ENCODE measurements around the gene ADCY3. TPM values are rescaled to one million over a fixed set of nuclear protein-coding genes. Genes with fewer than 3 reads are reported as not detected.

The ADCY3 gene
- total and polyA plus RNA-seq, 2 experiments from 2014 or later: 13.8 to 15.0 TPM

DNA sequence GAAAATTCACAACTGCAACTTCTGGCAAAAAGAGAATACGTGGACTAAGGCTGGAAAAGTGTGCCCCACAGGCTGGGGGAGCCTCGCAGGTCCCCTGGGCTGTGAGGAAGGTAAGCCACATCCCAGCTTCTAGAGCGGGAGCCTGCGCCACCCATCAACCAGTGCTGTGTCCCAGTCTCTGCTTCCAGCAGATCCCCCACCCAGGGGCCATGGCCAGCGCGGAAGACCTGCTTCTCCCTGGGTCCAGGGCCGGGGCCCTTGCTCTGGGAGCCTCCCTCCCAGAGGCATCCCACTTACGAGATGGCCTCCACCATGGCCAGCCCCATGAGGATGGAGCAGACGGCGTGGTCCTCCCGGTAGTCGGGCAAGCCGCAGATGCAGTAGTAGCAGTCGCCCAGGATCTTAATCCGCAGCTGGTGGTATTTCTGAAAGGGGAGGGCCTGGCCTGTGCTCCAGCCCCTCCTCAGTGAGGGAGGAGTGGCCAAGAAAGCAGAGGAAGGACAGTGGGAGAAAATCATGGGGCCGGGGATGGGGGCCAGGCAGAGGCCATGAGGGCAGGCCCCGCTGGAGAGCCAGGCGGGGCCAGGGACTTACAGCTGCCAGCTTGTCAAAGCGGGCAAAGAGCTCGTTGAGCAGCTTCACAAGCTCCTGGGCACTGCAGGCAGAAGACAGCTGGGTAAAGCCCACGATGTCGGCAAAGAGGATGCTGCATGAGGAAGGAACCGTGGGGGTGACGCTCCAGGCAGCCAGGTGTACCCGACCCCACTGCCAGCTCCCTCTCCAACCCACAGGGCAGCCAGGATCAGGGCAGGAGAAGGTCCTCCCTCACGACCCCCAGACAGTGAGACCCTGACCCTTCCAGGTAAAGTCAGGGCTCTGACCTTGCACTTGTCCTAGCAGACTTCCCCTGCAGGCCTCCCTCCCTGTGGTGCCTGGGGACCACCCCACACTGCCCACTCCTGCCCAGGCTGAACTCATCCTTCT is 78.8 kb downstream of the ADCY3 start:
- 94% methylated on average over 25 of the region's 26 CpGs for WGBS (ENCODE audit: low lambda C conversion rate, missing lambda C conversion rate)
- H3K36me3 ChIP-seq (replicated peaks; ENCODE audit: insufficient read depth, low read depth): no peaks in the 10 kb centered on the region

GRCh38 chr2:24840164-24840869 is 79.7 kb downstream of the ADCY3 start:
- H2AFZ ChIP-seq: no peak overlapping the region

More for the DNA sequence above, 78.8 kb downstream of the ADCY3 start:
- Histone ChIP-seq H3K27ac (no peak overlapping the region), H3K9me2 (replicated peaks; ENCODE audit: insufficient read depth) (no peaks in the 10 kb centered on the region), H2AFZ (no peak overlapping the region), H3K79me2 (no peaks in the 10 kb centered on the region), H3K9me3 (ENCODE audit: low read depth) (no peaks in the 10 kb centered on the region), H4K20me1 (ENCODE audit: insufficient read depth, poor library complexity, severe bottlenecking) (no peaks in the 10 kb centered on the region), H3K27me3 (no peaks in the 10 kb centered on the region), H3K4me2 (no peak overlapping the region), H3K4me1 (ENCODE audit: insufficient read depth) (no peaks in the 10 kb centered on the region), H3K4me3 (no peak overlapping the region)
- TF ChIP-seq EZH2phosphoT487 (IDR thresholded peaks at IDR 0.05; ENCODE audit: low read depth, severe bottlenecking, unreplicated experiment) (no peak), EZH2 (IDR thresholded peaks at IDR 0.05; ENCODE audit: borderline replicate concordance) (no peak)
- TF ChIP-seq, protein P1, sequence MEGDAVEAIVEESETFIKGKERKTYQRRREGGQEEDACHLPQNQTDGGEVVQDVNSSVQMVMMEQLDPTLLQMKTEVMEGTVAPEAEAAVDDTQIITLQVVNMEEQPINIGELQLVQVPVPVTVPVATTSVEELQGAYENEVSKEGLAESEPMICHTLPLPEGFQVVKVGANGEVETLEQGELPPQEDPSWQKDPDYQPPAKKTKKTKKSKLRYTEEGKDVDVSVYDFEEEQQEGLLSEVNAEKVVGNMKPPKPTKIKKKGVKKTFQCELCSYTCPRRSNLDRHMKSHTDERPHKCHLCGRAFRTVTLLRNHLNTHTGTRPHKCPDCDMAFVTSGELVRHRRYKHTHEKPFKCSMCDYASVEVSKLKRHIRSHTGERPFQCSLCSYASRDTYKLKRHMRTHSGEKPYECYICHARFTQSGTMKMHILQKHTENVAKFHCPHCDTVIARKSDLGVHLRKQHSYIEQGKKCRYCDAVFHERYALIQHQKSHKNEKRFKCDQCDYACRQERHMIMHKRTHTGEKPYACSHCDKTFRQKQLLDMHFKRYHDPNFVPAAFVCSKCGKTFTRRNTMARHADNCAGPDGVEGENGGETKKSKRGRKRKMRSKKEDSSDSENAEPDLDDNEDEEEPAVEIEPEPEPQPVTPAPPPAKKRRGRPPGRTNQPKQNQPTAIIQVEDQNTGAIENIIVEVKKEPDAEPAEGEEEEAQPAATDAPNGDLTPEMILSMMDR (IDR thresholded peaks at IDR 0.05; ENCODE audit: poor library complexity): no peak
- no peak for DNase-seq (ENCODE audit: low spot score)

GRCh38 chr2:24839729-24840128 is 80.3 kb downstream of the ADCY3 start:
- H4K20me1 ChIP-seq (ENCODE audit: insufficient read depth, poor library complexity, severe bottlenecking): no peaks in the 10 kb centered on the region
- DNase-seq (ENCODE audit: low spot score): no peak
- H3K4me3 ChIP-seq: no peak overlapping the region
- no peak overlapping the region for H3K4me2 ChIP-seq
- no peak overlapping the region for H2AFZ ChIP-seq
- H3K27me3 ChIP-seq: no peaks in the 10 kb centered on the region
- TF ChIP-seq, protein P1 (IDR thresholded peaks at IDR 0.05; ENCODE audit: poor library complexity): no peak
- TF ChIP-seq EZH2phosphoT487 (IDR thresholded peaks at IDR 0.05; ENCODE audit: low read depth, severe bottlenecking, unreplicated experiment) (no peak), EZH2 (IDR thresholded peaks at IDR 0.05; ENCODE audit: borderline replicate concordance) (no peak)
- H3K4me1 ChIP-seq (ENCODE audit: insufficient read depth): no peaks in the 10 kb centered on the region
- 97% methylated on average over 15 of the region's 15 CpGs for WGBS (ENCODE audit: low lambda C conversion rate, missing lambda C conversion rate)
- no peak overlapping the region for H3K27ac ChIP-seq
- H3K79me2 ChIP-seq: no peaks in the 10 kb centered on the region
- H3K36me3 ChIP-seq (replicated peaks; ENCODE audit: insufficient read depth, low read depth): no peaks in the 10 kb centered on the region
- no peaks in the 10 kb centered on the region for H3K9me3 ChIP-seq (ENCODE audit: low read depth)
- no peaks in the 10 kb centered on the region for H3K9me2 ChIP-seq (replicated peaks; ENCODE audit: insufficient read depth)

More at GRCh38 chr2:24840164-24840869, 79.7 kb downstream of the ADCY3 start:
- Histone ChIP-seq H3K36me3 (replicated peaks; ENCODE audit: insufficient read depth, low read depth) (no peaks in the 10 kb centered on the region), H3K9me2 (replicated peaks; ENCODE audit: insufficient read depth) (no peaks in the 10 kb centered on the region), H3K9me3 (ENCODE audit: low read depth) (no peaks in the 10 kb centered on the region), H3K27me3 (no peaks in the 10 kb centered on the region), H3K4me2 (no peak overlapping the region), H3K79me2 (no peaks in the 10 kb centered on the region), H4K20me1 (ENCODE audit: insufficient read depth, poor library complexity, severe bottlenecking) (no peaks in the 10 kb centered on the region), H3K27ac (no peak overlapping the region), H3K4me1 (ENCODE audit: insufficient read depth) (no peaks in the 10 kb centered on the region), H3K4me3 (no peak overlapping the region)
- 82% methylated on average over 17 of the region's 17 CpGs for WGBS (ENCODE audit: low lambda C conversion rate, missing lambda C conversion rate)
- TF ChIP-seq, protein P1 (IDR thresholded peaks at IDR 0.05; ENCODE audit: poor library complexity): no peak
- TF ChIP-seq EZH2phosphoT487 (IDR thresholded peaks at IDR 0.05; ENCODE audit: low read depth, severe bottlenecking, unreplicated experiment) (no peak), EZH2 (IDR thresholded peaks at IDR 0.05; ENCODE audit: borderline replicate concordance) (no peak)
- DNase-seq (ENCODE audit: low spot score): no peak
